ENCODE measurements around the gene MROH8.

DNA sequence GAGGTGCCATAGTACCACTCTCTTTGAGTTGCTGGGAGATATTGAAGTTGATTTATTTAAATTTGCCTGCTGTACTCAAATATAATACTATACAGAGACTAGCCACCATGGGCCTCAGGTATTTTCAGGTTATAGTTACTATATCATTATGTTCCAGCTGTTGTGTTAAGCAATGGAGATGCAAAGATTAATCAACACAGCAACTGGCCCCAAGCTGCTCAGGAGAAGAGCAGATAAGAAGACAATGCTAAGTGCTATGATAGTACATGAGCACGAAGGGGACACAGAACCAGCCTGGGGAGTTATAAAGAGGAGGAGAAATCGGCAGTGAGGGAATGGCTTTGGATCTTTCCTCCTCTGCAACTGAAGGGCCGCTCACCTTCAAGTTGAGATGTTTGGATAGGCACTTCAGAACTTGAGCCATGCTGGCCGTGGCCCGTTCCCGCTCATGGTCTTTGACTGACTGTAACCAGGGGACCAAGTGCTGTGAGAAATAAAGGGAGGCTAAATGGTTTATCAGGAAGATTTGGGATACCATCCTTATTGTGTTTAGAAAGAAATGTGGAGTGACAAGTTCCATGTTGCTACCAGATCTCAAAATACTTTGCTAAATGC is 24.6 kb downstream of the MROH8 start:
- TF ChIP-seq, protein P1, sequence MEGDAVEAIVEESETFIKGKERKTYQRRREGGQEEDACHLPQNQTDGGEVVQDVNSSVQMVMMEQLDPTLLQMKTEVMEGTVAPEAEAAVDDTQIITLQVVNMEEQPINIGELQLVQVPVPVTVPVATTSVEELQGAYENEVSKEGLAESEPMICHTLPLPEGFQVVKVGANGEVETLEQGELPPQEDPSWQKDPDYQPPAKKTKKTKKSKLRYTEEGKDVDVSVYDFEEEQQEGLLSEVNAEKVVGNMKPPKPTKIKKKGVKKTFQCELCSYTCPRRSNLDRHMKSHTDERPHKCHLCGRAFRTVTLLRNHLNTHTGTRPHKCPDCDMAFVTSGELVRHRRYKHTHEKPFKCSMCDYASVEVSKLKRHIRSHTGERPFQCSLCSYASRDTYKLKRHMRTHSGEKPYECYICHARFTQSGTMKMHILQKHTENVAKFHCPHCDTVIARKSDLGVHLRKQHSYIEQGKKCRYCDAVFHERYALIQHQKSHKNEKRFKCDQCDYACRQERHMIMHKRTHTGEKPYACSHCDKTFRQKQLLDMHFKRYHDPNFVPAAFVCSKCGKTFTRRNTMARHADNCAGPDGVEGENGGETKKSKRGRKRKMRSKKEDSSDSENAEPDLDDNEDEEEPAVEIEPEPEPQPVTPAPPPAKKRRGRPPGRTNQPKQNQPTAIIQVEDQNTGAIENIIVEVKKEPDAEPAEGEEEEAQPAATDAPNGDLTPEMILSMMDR (IDR thresholded peaks at IDR 0.05) = no peak
- TF ChIP-seq POLR2AphosphoS5 (IDR thresholded peaks at IDR 0.05) (no peak), POLR2A (IDR thresholded peaks at IDR 0.05) (no peak)
